Stimulated activated CD8-positive, alpha-beta memory T cell treated with anti-CD3 and anti-CD28 coated beads, Interleukin-15, amount 100 ng/mL, for 48 hours (primary cell): ENCODE data around the gene FAM229B.

Experiments used
- DNase-seq, 2 donors: peaks; one replicate each; pipeline ENCODE4 v3.0.0-alpha.2; 2020; ENCODE audit warnings: low read depth in 2 of 2

FAM229B gene

DNA sequence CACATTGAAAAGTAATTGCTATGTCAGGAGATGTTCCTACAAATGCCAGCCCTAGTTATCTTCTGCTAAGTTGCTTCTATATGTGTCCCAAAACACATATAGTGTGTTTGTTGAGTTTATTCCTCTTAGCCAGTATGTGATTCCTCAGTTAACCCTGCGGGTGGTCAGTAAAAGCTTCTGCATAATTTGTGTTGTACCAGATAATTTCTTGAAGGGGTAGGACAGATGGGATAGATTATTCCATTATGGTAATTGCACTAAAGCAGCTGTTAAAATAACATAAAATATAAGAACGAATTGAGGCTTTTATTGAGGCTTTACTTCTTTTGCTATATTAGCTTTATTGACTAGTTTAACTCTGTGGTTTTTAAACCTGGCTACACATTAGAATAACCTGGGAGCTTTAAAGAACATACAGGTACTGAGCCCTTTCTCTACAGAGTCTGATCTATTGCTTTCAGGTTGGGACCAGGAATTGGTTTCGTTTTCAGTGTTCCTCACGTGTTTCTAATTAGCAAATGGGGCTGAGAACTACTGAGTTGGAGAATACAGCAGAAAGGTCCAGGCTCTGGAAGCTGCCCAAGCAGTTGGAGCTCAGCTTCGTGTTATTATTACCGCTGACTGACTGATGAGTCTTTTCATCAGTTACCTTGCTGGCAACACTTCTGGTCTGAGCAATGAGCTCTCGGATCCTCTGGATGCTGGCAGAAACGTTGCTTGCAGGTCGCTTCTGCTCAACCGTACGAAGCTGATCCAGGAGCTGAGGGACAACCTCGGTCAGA, 56.9 kb downstream of the FAM229B start:
- no peak for DNase-seq

GRCh38 chr6:112145080-112145573, 57.7 kb downstream of the FAM229B start:
- no peak for DNase-seq

DNA sequence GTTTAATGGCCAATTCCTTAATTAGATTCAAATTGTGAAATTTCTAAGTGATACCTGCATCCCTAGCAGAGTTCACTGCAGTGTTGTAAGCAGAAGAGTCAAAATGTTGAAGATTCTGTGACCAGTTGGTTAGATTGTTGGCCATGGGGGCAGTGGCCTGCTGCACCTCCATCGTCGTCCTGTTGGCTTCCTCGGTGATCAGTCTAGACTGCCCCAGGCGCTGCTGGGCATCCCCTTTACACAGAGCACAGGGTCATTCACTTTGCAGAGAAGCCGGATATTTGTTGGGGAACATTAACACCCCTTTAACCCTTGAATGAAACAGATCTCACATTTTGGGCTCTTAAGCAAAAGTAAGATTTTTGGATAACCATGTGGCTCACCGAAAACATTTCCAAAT, 60.7 kb downstream of the FAM229B start:
- DNase-seq = no peak

DNA sequence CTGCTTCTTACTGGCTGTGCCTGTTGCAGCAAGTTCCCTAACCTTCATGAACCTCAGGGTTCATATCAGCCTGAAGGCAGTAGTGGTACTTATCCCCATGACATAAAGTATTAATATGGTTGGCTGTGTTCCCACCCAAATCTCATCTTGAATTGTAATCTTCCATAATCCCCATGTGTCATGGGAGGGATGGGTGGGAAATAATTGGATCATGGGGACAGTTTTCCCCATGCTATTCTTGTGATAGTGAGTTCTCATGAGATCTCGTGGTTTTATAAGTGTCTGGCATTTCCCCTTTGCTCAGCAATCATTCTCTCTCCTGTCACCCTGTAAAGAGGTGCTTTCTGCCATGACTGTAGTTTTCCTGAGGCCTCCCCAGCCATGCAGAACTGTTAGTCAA, 61.8 kb downstream of the FAM229B start:
- DNase-seq = no peak

- no peak for DNase-seq
Observed at GRCh38 chr6:112149719-112150263, 62.4 kb downstream of the FAM229B start.

DNA sequence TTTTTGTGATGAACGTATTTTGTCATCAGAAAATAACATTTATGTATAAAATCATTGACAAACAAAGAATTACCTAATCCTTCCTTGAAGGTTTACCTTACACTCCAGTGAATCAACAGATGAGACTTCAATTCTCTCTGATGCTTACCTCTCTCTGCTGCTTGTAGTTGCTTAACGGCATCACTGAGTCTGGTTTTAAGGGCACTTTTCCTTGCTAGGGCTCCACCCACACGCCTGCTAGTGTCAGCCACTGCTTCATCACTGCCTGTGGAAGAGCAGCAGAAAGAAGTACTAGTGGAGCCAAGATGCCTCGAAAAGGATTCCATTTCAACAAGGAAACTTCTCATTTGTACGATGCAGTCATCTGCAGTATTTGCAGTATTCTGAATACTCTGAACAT, 63.0 kb downstream of the FAM229B start:
- DNase-seq = no peak
